ENCODE results near the gene ZNF609.

ZNF609 gene

DNA sequence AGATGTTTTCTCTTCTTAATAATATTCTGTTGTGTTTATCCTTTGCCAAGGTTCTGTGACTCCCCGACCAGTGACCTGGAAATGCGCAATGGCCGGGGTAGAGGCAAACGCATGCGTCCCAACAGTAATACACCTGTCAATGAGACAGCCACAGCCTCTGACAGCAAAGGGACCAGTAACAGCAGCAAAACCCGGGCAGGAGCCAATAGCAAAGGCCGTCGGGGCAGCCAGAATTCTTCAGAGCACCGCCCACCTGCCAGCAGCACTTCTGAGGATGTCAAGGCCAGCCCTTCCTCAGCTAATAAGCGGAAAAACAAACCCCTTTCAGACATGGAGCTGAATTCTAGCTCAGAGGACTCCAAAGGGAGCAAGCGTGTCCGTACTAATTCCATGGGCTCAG lies 213.5 kb downstream of the ZNF609 start:
- DNase-seq, result no peak

DNA sequence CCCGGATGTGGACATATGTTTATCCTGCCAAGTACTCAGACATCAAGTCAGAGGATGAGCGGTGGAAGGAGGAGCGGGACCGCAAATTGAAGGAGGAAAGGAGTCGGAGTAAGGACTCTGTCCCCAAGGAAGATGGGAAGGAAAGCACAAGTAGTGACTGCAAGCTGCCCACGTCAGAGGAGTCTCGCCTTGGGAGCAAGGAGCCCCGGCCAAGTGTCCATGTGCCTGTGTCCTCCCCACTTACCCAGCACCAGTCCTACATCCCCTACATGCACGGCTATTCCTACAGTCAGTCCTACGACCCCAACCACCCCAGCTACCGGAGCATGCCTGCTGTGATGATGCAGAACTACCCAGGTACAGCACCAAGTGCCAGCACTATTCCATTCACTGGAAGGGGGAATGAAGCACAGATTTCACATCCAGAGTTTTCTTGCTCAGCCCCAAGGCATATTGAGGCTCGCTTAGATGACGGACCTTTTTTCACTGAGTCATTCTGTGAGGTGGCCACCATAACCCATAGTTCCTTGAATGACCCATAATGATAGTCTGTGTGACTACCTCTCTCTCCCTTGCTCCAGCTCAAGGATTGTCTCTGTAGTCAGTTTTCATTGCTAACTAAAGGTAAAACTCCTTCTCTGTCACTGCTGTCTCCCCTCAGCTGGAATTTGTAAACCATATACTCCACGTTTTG lies 217.9 kb downstream of the ZNF609 start:
- DNase-seq, result no peak

DNA sequence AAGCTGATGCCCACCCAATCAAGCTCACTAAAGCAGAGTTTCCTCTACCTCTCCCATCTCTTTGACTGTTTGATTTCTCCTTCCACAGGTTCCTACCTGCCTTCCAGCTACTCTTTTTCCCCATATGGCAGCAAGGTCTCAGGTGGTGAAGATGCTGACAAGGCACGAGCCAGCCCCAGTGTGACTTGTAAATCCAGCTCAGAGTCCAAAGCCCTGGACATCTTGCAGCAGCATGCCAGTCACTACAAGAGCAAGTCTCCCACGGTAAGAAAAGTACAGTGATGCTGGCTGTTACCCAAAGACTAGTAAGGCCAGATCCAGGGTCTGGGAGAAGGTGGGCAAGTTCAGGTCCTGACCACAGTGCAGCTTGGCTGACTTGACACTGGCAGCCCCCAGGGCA lies 219.7 kb downstream of the ZNF609 start:
- no peak for DNase-seq

DNA sequence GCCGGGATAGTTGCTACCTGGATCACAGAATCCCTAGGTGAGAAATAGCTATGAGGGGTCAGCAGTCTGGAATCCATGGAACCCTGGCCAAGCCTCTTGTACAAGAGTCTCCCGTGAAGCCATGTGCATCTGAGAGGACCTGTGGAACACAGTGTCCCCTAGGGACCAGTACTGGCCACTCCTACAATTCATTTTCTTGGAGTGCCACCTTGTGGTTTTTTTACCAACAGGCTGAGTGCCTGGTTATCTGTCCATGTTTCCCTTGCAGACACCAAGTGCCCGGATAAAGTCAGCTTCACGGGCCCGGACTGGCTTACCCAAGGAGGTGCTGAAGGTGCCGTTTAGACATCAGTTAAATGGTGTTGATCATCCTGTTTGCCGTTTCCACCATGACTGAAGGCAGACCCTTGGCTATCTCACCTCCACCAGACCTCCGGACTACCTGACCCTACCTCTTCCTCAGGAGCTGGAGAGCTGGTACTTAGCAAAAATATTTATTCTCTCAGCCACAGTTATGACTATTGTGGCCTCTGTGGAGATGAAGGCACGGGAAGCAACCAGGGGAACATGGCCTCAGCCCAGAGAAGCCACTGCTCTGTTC lies 221.1 kb downstream of the ZNF609 start:
- no peak for DNase-seq

DNA sequence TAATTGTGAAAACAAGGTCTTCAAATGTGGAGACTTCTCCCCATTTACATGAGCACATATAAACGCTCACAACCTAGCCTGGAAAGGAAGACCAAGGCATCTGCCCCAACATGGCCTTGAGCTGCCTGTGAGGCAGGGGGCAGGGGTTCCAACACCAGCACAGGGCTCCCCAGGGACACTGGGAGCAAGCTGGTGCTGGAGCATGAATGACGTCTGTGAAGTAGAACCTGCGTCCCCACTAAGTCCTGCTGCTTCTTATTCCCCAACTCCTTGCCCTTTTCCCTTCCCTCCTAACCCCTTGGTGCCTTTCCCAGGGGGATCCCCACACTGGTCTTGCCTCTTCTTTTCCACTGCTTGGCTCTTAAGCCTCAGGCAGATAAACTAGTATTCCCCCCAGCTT lies 221.9 kb downstream of the ZNF609 start:
- DNase-seq, result no peak

DNA sequence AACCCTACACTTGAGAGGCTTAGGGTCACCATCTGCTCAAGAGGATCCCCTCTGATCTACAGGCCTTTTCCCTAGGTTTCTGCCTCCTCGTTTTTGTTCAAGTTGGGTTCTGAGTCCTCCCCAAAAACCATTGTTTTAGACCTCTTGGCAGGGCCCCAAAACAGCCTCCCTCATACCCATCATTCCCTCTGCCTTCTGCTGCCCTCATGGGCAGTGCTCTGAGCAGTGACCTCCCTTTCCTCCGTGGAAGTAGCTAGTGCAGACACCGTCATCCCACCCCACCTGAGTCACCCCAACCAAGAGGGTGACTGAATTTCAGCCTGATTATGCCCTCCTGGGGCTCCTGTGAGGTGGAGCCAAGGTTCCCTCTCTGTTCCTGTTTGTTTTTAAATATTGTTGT lies 223.0 kb downstream of the ZNF609 start:
- DNase-seq, result no peak

DNA sequence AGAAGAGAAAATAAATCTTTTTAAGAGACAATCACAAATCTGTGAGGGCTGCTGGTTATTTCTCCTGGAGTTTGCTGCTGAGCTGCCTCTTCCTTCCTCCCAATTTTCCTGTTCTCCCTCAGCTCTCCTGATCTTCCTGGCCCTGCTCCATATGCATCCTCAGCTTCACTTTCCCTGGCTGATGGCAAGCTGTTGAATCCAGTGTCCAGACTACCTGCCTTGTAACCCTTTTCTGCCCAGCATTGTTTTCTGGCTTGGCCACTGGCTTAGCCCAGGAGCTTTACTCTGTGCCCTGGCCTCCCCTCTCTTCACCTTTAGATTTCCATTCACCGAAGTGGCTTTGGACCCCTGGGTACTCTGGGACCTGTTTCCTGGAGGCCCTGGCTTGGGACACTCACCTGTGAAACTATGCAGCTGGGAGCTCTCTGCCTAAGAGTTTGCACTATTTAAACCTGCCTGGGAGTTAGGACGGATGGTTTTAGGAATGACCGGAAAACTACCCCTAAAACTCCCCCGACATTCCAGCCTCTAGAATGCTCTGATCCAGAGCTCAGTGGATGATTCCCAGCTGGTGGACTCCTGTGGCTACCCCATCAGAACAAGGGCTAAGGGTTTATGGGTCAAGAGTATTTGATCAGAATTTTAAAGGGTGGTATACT lies 225.0 kb downstream of the ZNF609 start:
- DNase-seq, result no peak

DNA sequence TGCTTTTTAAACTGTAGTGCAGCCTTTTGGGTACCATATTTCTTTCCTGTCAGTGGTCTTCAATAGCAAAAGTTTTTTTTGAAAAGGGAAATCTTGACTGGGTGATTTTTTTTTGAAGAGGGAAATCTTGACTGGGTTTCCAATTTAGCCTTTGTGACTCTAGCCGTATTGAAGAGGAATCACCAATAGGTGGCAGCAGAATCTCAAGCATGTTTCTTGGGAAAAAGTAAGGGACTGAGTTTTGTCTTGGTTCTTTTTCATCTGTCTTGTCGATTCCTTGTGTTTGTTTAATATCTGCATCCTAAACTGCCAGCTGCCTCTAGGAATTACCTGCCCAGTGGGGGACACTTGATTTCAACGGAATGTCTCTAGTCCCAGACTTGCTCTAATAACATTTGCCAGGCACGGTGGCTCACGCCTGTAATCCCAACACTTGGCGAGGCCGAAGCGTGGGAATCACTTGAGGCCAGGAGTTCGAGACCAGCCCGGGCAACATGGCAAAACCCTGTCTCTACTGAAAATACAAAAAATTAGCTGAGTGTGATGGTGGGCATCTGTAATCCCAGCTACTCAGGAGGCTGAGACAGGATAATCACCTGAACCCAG lies 225.9 kb downstream of the ZNF609 start:
- no peak for DNase-seq

DNA sequence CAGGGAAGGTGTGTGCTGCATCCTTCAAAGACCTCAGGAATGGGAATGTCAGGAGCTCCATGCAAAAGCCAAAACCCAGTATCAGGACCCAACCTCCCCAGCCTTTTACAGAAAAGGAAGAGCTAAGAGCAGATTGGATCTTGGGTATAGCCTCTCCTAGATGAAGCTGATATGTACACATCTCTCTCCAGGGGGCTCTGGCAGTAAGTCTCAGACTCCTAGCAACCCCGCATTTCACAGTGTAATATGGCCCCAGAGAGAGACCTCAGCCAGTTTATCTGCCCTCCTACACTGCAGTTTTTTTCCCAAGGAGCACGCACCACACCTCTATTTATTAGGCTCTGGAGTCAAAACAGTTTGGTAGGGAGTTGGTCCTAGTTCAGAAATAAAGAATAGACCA lies 226.8 kb downstream of the ZNF609 start:
- no peak for DNase-seq

DNA sequence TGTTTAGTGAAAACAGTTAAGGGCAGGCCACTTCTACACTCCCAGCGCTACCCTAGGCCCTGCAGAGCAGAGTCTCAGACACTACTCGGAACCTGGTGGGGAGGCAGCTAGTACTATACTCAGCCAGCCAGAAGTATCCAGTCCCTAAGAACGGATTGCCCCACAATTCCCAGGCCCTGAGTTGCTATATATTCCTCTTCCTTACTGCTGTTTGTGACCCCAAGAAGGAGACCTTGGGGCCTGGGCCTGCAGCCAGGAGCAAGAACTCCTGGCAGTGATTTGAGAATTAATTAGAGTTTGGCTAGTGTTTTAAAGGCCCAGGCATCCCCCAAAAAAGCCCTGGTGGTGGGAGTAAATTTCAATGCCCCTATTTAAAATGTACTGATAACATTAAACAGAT lies 227.3 kb downstream of the ZNF609 start:
- DNase-seq, result no peak

DNA sequence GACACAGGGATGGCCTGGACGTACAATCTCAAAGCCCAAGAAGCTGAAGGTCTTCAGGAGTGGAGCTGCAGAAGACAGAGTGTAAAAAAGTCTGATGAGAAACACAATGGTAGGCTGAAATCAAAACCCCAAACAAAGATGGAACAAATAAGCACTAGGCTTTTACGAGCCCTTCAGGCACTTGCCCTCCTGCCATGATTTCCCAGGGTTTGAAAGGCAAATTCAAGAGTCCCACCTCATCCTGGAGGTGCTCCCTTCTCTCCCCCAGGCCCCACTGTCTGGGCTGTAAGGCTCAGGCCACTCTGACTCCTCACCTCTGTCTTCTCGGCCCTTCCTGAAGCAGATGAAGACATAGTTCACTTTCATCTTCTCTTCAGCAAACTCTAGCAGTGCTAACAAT lies 228.4 kb downstream of the ZNF609 start:
- DNase-seq, result no peak

DNA sequence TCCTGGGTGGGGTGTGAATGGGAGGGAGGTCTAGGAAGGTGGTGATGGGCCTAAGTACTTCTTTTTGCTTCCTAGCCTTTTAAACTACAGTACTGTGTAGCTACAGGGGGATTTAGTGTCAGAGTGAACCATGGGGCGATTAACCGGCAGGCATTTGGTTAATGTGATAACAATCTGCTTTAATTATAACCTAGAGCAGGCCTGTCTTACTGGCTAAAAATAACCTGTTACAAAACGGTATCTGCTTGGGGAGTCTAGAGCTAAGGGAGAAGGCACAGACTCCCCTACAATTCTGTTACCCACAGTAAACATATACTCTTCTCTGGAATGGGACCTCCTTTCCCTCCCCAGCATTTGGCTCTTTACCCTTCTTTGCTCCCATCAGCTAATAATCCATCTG lies 229.6 kb downstream of the ZNF609 start:
- no peak for DNase-seq

DNA sequence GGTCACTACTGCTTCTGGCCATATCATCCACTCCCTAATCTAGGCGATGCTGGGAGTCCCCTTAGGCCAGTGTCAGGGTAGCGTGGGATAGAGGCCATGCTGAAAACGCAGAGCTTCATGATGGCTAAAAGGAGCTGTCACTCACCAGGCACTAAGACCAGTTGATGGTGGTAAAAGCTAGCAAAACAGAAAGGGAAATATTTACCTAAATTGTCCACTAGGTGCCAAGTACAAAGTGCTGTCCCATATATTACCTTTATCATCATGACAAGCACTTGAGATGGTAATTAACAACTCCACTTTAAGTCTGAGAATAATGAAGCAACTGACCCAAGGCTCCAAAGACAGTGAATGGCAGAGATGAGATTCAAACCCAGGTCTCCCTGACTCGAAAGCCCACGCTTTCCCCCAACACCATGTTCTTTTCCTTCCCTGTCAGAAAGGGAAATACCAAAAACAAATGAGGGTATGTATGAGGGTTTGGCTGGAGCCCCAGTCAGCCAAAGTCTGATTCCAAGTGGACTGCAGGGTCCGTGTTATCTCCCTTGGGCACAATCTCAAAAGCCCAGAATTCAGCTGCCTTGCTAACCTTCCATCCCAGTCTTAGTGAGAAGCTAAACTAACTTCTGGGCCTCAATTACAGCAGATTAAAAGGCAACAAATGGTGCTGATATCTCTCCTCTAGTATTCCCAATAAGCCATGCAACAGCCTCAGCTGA lies 230.4 kb downstream of the ZNF609 start:
- DNase-seq, result no peak

DNA sequence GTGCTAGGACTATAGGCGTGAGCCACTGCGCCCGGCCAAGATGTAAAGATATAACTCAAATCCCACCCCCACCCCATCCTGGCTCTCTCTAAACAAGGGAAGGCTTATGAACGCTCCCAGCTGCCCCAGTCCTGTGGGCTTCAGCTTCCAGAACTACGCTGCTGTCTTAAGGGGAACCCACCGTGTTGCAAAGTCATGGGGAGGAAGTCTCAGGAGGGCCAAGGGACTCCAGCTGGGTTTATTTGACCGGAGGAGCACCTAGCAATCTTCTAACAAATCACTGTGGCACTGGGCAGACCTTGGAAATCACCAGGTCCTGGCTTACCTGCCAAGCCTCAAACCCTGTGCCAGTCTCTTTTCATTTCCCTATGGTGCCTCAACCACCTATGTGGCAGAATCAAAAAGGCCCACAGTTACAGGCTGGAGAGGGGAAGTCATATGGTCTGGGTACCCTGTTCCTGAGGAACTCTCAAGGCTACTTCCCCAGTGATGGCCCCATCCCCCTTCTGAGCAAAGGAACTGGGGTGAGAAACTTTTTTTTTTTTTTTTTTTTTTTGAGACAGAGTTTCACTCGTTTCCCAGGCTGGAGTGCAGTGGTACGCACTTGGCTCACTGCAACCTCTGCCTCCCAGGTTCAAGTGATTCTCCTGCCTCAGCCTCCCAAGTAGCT lies 231.7 kb downstream of the ZNF609 start:
- no peak for DNase-seq

DNA sequence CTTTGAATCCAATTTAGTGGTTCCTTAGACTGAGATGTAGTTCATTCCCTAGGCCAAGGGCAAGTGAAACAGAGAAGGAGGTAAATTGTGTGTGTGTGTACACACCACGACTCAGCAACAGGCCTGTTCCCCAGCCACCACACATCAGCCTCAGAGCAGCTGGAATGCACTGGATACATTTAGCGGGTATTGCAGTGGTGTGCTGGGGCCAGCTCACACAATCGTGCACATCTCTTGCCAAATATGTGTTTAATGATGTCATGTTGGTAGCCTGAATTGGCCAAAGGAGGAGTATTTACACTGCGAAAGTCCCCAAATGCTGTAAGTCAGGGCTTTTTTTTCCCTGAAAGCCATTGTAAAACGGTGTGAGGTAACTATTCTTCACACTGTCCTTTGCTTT lies 232.8 kb downstream of the ZNF609 start:
- DNase-seq, result no peak

DNA sequence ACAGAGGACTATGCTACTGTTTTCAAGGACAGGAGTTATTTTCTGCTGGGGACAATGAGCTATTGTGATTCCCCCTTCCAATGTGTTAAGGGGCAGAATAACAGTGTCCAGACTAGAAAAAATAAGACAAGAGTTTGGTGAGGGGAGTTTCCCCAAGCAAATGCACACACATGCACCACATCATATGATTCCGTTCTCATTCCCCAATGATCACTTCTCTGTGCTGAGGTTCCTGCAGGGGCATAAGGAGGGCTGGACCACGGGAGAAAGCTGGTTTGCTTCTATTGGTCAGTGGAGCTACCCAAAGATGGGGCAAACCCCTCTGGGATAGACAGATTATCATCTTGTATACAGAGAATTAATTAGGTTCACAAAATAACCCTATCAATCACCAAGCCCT lies 234.4 kb downstream of the ZNF609 start:
- DNase-seq, result no peak

DNA sequence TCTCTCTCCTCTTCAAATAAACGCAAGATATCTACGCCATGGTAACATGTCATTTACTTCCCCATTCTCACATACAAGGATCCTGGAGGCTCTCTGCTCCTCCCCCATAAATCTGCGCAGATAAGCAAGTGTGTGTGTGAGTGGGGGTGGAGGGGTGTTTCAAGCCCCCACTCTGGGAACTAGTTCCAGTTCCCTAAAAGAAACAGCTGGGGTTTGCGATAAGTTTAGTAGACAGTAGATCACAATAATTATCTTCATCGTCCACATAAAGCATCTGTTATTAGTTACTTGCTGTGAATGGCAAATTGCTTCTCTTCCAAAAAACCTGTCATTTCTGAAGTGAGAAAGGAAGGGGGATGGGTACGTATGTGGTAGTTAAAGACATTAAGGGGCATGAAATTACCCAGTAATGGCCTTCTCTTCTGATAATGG lies 235.2 kb downstream of the ZNF609 start:
- no peak for DNase-seq

DNA sequence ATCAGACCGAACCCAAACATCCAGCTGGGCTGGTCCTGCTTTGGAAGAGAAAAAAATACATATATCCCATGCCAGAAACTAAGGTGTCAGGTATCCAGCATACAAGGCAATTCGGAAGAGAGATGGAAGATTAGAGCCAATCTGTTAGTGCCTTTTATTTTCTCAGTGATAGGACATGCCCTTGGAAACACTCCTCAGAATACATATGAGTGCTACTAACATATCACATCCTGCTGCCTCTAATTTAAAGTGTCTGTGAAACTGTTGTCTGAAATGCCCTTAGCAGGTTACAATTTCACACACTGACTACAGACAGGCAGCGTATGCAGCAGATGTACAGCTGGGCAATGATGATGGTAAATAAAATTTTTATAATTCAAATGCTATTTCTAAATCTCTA lies 236.1 kb downstream of the ZNF609 start:
- no peak for DNase-seq

DNA sequence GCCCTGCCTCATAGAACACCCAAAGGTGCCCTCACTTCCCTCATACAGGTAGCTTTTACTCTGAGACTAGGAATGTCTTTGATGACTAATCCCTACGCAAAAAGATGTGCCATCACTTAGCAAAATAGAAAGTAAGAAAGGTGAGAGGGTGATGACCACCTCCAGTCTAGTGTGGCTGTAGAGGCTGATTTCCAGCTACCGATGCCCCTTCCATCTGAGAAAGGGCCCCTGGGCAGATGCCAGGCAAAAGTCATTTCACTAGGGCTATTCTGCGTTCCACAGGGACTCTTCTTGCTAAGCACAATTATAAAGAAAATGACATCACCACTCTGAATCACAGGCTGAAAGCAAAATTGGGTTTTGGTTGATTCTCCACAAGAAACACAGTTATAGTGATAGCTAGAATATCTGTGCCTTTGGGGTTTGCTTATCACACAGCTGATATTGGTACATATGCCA lies 237.6 kb downstream of the ZNF609 start:
- no peak for DNase-seq

DNA sequence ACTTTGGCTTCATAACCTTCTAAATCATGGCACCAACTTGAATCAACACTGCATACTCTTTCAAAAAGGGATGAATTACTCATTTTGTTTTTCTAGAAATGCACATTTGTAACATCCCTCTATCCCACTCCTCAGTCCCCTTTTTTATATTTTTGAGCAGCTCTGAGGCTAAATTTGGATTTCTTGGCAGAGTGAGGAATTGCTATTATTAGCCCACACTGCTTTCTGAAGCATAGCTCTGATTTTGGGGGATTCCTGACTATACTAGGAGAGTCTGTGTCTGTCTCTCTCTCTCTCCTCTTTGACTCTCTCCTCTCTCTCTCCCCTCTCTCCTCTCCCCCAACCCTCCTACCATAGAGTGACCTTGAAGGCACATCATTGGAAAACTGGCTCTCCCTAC lies 238.4 kb downstream of the ZNF609 start:
- no peak for DNase-seq

DNA sequence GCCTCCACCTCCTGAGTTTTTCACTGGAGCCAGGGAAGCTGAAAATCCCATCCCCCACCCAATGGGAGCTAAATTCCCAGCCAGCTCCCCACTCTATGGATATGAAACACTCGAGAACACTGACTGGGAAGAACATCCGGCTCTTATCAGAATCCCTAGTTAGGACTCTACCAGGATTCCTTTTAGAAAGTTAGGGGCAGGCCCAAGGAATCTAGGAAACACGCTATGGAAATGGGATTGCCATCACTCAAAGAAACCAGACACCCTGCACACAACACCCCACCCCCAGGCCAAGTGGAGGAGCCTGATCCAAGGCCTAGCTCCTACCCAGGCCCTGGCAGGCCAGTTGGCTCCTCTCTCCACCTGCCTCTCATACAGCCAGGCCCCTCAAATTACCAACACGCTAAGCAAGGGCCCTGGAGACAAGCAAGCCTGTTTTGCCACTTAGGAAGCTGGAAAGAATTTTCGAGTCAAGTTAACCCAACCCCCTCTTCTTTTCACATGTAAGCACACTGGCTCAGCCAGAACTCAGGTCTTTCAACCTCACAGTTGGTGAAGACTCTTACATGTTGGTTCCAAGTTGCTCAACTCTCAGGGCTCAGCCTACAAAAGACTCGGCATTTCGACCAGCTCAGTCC lies 239.5 kb downstream of the ZNF609 start:
- DNase-seq, result no peak

DNA sequence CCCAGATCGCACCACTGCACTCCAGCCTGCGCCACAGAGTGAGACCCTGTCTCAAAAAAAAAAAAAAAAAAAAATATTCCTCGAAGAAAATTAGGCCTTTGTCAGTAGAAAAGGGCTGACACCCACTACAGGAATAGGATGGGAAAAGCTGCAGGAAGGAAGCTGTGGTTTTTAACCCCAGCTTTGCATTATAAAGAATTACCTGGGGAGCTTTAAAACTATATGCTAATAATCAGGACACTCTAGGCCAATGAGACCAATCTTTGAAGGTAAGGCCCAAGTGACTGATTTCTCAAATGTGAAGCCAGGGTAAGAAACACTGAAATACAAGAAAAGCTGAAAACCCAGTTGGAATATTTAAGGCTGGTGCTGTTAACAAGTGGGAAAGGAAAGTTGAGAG lies 240.7 kb downstream of the ZNF609 start:
- no peak for DNase-seq
